GM23338 (cell line): ENCODE measurements around the gene GTF2A2.

ENCODE experiments used
- CREB1 ChIP-seq: fragments of 250-450 bp; sonication (Bioruptor Pico); IDR thresholded peaks from 2 replicates; pipeline ENCODE4 v1.5.0; 2020; ENCODE audit warnings: low read depth, mild to moderate bottlenecking, moderate library complexity
- EZH2phosphoT487 ChIP-seq: fragments of 200-600 bp; sonication (generic); IDR thresholded peaks from one replicate; pipeline ENCODE4 v1.8.1; 2018; ENCODE audit warnings: antibody characterized with exemption; ENCODE audit not compliant: unreplicated experiment
- TF ChIP-seq, protein P1 (sequence below), 2 experiments: fragments of 200-600 bp in 1 of 2; sonication (generic) in 1 of 2; conservative IDR thresholded peaks; 2 replicates each; pipeline versions ENCODE4 v1.5.1 to v1.6.1; 2016 to 2017; ENCODE audit warnings: antibody characterized with exemption in 2 of 2, low read depth in 2 of 2, mild to moderate bottlenecking in 2 of 2, moderate library complexity in 1 of 2

- TF ChIP-seq EZH2phosphoT487, result no peak
- TF ChIP-seq, protein P1, sequence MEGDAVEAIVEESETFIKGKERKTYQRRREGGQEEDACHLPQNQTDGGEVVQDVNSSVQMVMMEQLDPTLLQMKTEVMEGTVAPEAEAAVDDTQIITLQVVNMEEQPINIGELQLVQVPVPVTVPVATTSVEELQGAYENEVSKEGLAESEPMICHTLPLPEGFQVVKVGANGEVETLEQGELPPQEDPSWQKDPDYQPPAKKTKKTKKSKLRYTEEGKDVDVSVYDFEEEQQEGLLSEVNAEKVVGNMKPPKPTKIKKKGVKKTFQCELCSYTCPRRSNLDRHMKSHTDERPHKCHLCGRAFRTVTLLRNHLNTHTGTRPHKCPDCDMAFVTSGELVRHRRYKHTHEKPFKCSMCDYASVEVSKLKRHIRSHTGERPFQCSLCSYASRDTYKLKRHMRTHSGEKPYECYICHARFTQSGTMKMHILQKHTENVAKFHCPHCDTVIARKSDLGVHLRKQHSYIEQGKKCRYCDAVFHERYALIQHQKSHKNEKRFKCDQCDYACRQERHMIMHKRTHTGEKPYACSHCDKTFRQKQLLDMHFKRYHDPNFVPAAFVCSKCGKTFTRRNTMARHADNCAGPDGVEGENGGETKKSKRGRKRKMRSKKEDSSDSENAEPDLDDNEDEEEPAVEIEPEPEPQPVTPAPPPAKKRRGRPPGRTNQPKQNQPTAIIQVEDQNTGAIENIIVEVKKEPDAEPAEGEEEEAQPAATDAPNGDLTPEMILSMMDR (conservative IDR thresholded peaks at IDR 0.05; ENCODE audit: low read depth in 2 of 2), result peak; percentile 59 to 85
- TF ChIP-seq CREB1 (CRISPR knock-in tag), result no peak
Measured at GRCh38 chr15:59622289-59622688, 35.0 kb downstream of the GTF2A2 start.
